NT2/D1 (cell line): Measurements from ENCODE around the gene UBASH3B.

Source experiments
- SUZ12 ChIP-seq: IDR thresholded peaks from 2 replicates; pipeline ENCODE4 v1.6.1; 2011; ENCODE audit not compliant: insufficient read length, insufficient read depth; ENCODE audit errors: extremely low read depth
- YY1 ChIP-seq: IDR thresholded peaks from 2 replicates; pipeline ENCODE4 v1.6.1; 2011; ENCODE audit not compliant: insufficient read length, insufficient read depth
- ZNF274 ChIP-seq: IDR thresholded peaks from 2 replicates; pipeline ENCODE4 v1.6.1; 2011; ENCODE audit warnings: mild to moderate bottlenecking, low read depth, low read length

DNA sequence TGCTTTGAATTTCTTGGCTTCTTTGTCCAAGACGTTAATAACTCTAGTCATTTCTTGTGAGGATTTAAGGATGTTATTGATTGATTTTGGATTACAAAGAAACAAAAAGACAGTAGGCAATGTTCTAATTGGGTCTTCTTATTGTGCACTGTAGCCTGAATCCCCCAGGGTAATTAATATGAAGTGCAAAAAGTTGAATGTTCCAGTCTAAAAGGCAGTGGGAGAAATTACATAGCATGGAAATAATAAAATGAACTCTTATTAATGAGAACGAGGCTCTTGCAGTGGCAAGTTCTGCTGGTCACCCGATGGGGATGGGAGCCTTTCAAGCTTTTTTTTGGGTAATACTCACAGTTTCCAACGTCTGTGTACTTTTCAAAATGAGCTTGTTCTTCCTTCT lies 45.6 kb downstream of the UBASH3B start:
- TF ChIP-seq ZNF274 (no peak), YY1 (no peak), SUZ12 (no peak)
